Measurements from ENCODE around the gene ST3GAL5.

The ST3GAL5 gene

GRCh38 chr2:85915606-85916303, 27.0 kb upstream of the ST3GAL5 start:
- no peak overlapping the region for H3K4me3 ChIP-seq (ENCODE audit: low read length)
- TF ChIP-seq CTCF (conservative IDR thresholded peaks at IDR 0.05; ENCODE audit: low read length) = no peak
- peak; percentile 91 for DNase-seq (ENCODE audit: low read depth)

- no peak for TF ChIP-seq CTCF (conservative IDR thresholded peaks at IDR 0.05; ENCODE audit: low read length)
- no peak overlapping the region for H3K4me3 ChIP-seq (ENCODE audit: low read length)
- no peak for DNase-seq (ENCODE audit: low read depth)
These were observed 26.1 kb upstream of the ST3GAL5 start for GRCh38 chr2:85914922-85915321.

GRCh38 chr2:85913884-85914881, 25.4 kb upstream of the ST3GAL5 start:
- peak; percentile 69 for DNase-seq (ENCODE audit: low read depth)
- H3K4me3 ChIP-seq (ENCODE audit: low read length) = no peak overlapping the region
- no peak for TF ChIP-seq CTCF (conservative IDR thresholded peaks at IDR 0.05; ENCODE audit: low read length)

DNA sequence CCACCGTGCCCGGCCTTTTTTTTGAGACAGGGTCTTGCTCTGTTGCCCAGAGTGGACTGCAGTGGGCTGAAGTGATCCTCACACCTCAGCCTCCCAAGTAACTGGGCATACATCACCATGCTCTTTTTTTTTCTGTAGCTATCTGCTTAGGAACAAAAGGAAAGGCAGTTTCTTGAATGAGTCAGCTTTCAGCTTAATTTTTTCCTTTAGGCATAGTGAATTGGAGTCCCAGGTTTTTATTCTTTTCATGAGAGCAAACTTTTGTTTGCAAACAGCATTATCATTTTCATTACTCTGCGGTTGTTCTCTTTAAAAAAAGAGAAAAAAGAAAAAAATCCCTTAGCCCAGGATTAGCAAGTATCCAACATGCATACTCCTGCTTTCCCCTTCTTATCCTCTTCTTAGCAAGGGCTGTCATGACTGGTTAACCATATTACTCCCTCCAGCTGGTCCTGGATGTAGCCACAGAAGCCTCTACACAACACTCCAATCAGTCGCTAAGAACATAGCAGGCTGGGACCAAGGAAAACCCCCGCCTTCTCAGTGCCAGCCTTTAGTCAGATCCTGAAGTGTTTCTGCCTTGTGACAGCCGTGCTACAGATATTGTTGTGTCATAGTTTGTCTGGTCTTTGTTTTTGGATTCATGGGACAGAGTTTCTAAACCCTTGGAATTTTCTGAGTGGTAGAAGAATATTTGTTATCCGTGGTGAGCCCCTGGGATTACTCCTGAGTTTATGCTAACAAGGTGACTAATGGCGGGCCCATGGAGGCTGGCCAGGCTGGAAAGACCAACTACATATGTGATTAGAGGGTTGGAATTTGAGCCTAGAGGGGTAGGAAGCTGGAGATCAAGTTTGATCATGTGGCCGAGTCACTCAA, 23.3 kb upstream of the ST3GAL5 start:
- DNase-seq (ENCODE audit: low read depth) = peak; percentile 83
- TF ChIP-seq CTCF (conservative IDR thresholded peaks at IDR 0.05; ENCODE audit: low read length) = no peak
- H3K4me3 ChIP-seq (ENCODE audit: low read length) = no peak overlapping the region

- no peak for DNase-seq (ENCODE audit: low read depth)
- no peak overlapping the region for H3K4me3 ChIP-seq (ENCODE audit: low read length)
- TF ChIP-seq CTCF (conservative IDR thresholded peaks at IDR 0.05; ENCODE audit: low read length) = no peak
These were observed 22.3 kb upstream of the ST3GAL5 start for GRCh38 chr2:85911097-85911496.

- no peak for TF ChIP-seq CTCF (conservative IDR thresholded peaks at IDR 0.05; ENCODE audit: low read length)
- no peak overlapping the region for H3K4me3 ChIP-seq (ENCODE audit: low read length)
- DNase-seq (ENCODE audit: low read depth) = no peak
These were observed 20.2 kb upstream of the ST3GAL5 start for GRCh38 chr2:85909005-85909404.

Measured in AG10803 (cell line).